ENCODE measurements around the gene HPS3.
"Not testable (repeated sequence)": the region's sequence is repeated elsewhere in the genome, so short reads cannot be mapped to it uniquely, and the experiment has no call there.

Gene HPS3

GRCh38 chr3:149095487-149095886, 34.0 kb upstream of the HPS3 start:
- CTCF ChIA-PET, result no interaction called here
- DNase-seq (ENCODE audit: low read depth, low spot score), result no peak
- H3K4me3 ChIP-seq (ENCODE audit: low read depth, low read length), result no peak overlapping the region
- no peak for TF ChIP-seq CTCF (IDR thresholded peaks at IDR 0.05; ENCODE audit: insufficient read depth, low read length, missing control alignments)
- POLR2A ChIA-PET, result no interaction called here

- CTCF ChIA-PET; H3K4me3 ChIP-seq (ENCODE audit: low read depth, low read length); POLR2A ChIA-PET; DNase-seq (ENCODE audit: low read depth, low spot score): not testable (repeated sequence)
These were observed 31.5 kb upstream of the HPS3 start for GRCh38 chr3:149097987-149098386.

GRCh38 chr3:149101154-149101553, 28.3 kb upstream of the HPS3 start:
- no peak for DNase-seq (ENCODE audit: low read depth, low spot score)
- CTCF ChIA-PET, result interaction anchor here (1.0 kb wide), 2 partner anchors 20 to 139 kb away, joined by 3 read pairs; no protein-coding TSS in a partner anchor
- POLR2A ChIA-PET, result no interaction called here
- no peak for TF ChIP-seq CTCF (IDR thresholded peaks at IDR 0.05; ENCODE audit: insufficient read depth, low read length, missing control alignments)
- no peak overlapping the region for H3K4me3 ChIP-seq (ENCODE audit: low read depth, low read length)

GRCh38 chr3:149101641-149102040, 27.8 kb upstream of the HPS3 start:
- no peak for TF ChIP-seq CTCF (IDR thresholded peaks at IDR 0.05; ENCODE audit: insufficient read depth, low read length, missing control alignments)
- H3K4me3 ChIP-seq (ENCODE audit: low read depth, low read length), result no peak overlapping the region
- ChIA-PET POLR2A (no interaction called here), CTCF (no interaction called here)
- no peak for DNase-seq (ENCODE audit: low read depth, low spot score)

- no peak overlapping the region for H3K4me3 ChIP-seq (ENCODE audit: low read depth, low read length)
- ChIA-PET POLR2A (no interaction called here), CTCF (no interaction called here)
- no peak for DNase-seq (ENCODE audit: low read depth, low spot score)
- no peak for TF ChIP-seq CTCF (IDR thresholded peaks at IDR 0.05; ENCODE audit: insufficient read depth, low read length, missing control alignments)
These were observed 25.0 kb upstream of the HPS3 start for GRCh38 chr3:149104484-149104883.

- ChIA-PET CTCF (interaction anchor here (0.6 to 1.9 kb wide), 5 partner anchors 156 to 161 kb away, joined by 3 to 6 read pairs (median 4); no protein-coding TSS in a partner anchor), POLR2A (no interaction called here)
- no peak overlapping the region for H3K4me3 ChIP-seq (ENCODE audit: low read depth, low read length)
- no peak for TF ChIP-seq CTCF (IDR thresholded peaks at IDR 0.05; ENCODE audit: insufficient read depth, low read length, missing control alignments)
- DNase-seq (ENCODE audit: low read depth, low spot score), result no peak
These were observed 15.0 kb upstream of the HPS3 start for GRCh38 chr3:149114458-149114857.

GRCh38 chr3:149115114-149115513, 14.3 kb upstream of the HPS3 start:
- no peak for TF ChIP-seq CTCF (IDR thresholded peaks at IDR 0.05; ENCODE audit: insufficient read depth, low read length, missing control alignments)
- POLR2A ChIA-PET, result no interaction called here
- DNase-seq (ENCODE audit: low read depth, low spot score), result no peak
- CTCF ChIA-PET, result interaction anchor here (0.6 to 1.9 kb wide), 4 partner anchors 158 to 160 kb away, joined by 4 to 6 read pairs (median 4); no protein-coding TSS in a partner anchor
- no peak overlapping the region for H3K4me3 ChIP-seq (ENCODE audit: low read depth, low read length)

Measured in AG04449 (cell line).